ENCODE results near the gene LRRC26.

The LRRC26 gene

GRCh38 chr9:137198902-137199283 is 29.0 kb upstream of the LRRC26 start:
- DNase-seq: no peak

- DNase-seq: peak; percentile 79
These were observed 28.4 kb upstream of the LRRC26 start for GRCh38 chr9:137198051-137198901.

- DNase-seq: no peak
These were observed 25.8 kb upstream of the LRRC26 start for GRCh38 chr9:137195525-137196220.

GRCh38 chr9:137194909-137195308 is 25.1 kb upstream of the LRRC26 start:
- no peak for DNase-seq

- DNase-seq: no peak
These were observed 24.5 kb upstream of the LRRC26 start for GRCh38 chr9:137194388-137194787.

GRCh38 chr9:137193771-137194170 is 23.9 kb upstream of the LRRC26 start:
- DNase-seq: no peak

GRCh38 chr9:137192859-137193258 is 23.0 kb upstream of the LRRC26 start:
- DNase-seq: no peak

- no peak for DNase-seq
These were observed 22.6 kb upstream of the LRRC26 start for GRCh38 chr9:137192448-137192780.

- no peak for DNase-seq
These were observed 22.0 kb upstream of the LRRC26 start for GRCh38 chr9:137191691-137192447.

GRCh38 chr9:137191245-137191644 is 21.4 kb upstream of the LRRC26 start:
- no peak for DNase-seq

GRCh38 chr9:137190315-137190856 is 20.5 kb upstream of the LRRC26 start:
- no peak for DNase-seq

GRCh38 chr9:137189297-137190295 is 19.7 kb upstream of the LRRC26 start:
- no peak for DNase-seq

- DNase-seq: peak; percentile 95
These were observed 18.8 kb upstream of the LRRC26 start, which contains the start of the genes ANAPC2 and SSNA1 for GRCh38 chr9:137188490-137189296. Gene ANAPC2 (minus strand): TSS chr9:137188560. CDS start chr9:137188532, 28 bp downstream. Gene SSNA1 (plus strand): TSS chr9:137188676. CDS start chr9:137188727, 51 bp downstream.

GRCh38 chr9:137188086-137188489 is 18.2 kb upstream of the LRRC26 start:
- DNase-seq: no peak

GRCh38 chr9:137187386-137187785 is 17.5 kb upstream of the LRRC26 start:
- DNase-seq: no peak

- no peak for DNase-seq
These were observed 16.5 kb upstream of the LRRC26 start for GRCh38 chr9:137186385-137186784.

GRCh38 chr9:137185921-137186320 is 16.1 kb upstream of the LRRC26 start:
- DNase-seq: no peak

GRCh38 chr9:137184881-137185660 is 15.2 kb upstream of the LRRC26 start:
- DNase-seq: no peak

- no peak for DNase-seq
These were observed 14.2 kb upstream of the LRRC26 start for GRCh38 chr9:137183980-137184595.

- no peak for DNase-seq
These were observed 13.0 kb upstream of the LRRC26 start for GRCh38 chr9:137182836-137183235.

Data from islet precursor cell (in vitro differentiated cells).